ENCODE results near the gene TRIM17. TPM values are rescaled to one million over a fixed set of nuclear protein-coding genes. Genes with fewer than 3 reads are reported as not detected.

The TRIM17 gene
- total RNA-seq, 6 experiments from 2014 or later = 0.23 to 0.36 (median 0.30) TPM; not detected in 3

- no peak overlapping the region for H3K4me3 Mint-ChIP-seq
- no peak for TF ChIP-seq CTCF (IDR thresholded peaks at IDR 0.05)
- DNase-seq = no peak
- no peak overlapping the region for H3K27ac Mint-ChIP-seq
- H3K9me3 Mint-ChIP-seq = no peaks in the 10 kb centered on the region
- peaks cover 12% of the 10 kb centered on the region; the same call in 1 of the 2 replicates for H3K36me3 Mint-ChIP-seq (ENCODE audit: low read depth)
- H3K4me1 Mint-ChIP-seq (ENCODE audit: low read depth) = peaks cover 26% of the 10 kb centered on the region
- H3K27me3 Mint-ChIP-seq (ENCODE audit: insufficient read depth) = no peaks in the 10 kb centered on the region
Observed at GRCh38 chr1:228400692-228401454, 15.8 kb downstream of the TRIM17 start.

- TF ChIP-seq CTCF (IDR thresholded peaks at IDR 0.05) = no peak
- peaks cover 12% of the 10 kb centered on the region; the same call in 1 of the 2 replicates for H3K36me3 Mint-ChIP-seq (ENCODE audit: low read depth)
Observed at GRCh38 chr1:228400237-228400651, 16.4 kb downstream of the TRIM17 start.

GRCh38 chr1:228399531-228400236, 17.0 kb downstream of the TRIM17 start:
- DNase-seq = no peak

More at GRCh38 chr1:228400237-228400651, 16.4 kb downstream of the TRIM17 start:
- Mint-ChIP-seq H3K4me1 (ENCODE audit: low read depth) (peaks cover 24% of the 10 kb centered on the region), H3K9me3 (no peaks in the 10 kb centered on the region), H3K4me3 (no peak overlapping the region), H3K27me3 (ENCODE audit: insufficient read depth) (no peaks in the 10 kb centered on the region), H3K27ac (no peak overlapping the region)
- DNase-seq = no peak

GRCh38 chr1:228398741-228399461, 17.8 kb downstream of the TRIM17 start:
- no peak overlapping the region for H3K27ac Mint-ChIP-seq
- H3K4me3 Mint-ChIP-seq = no peak overlapping the region
- TF ChIP-seq CTCF (IDR thresholded peaks at IDR 0.05) = no peak
- H3K4me1 Mint-ChIP-seq (ENCODE audit: low read depth) = peaks cover 13% of the 10 kb centered on the region
- DNase-seq = no peak
- no peaks in the 10 kb centered on the region for H3K27me3 Mint-ChIP-seq (ENCODE audit: insufficient read depth)
- no peaks in the 10 kb centered on the region; the same call in 1 of the 2 replicates for H3K36me3 Mint-ChIP-seq (ENCODE audit: low read depth)
- H3K9me3 Mint-ChIP-seq = no peaks in the 10 kb centered on the region

More at GRCh38 chr1:228399531-228400236, 17.0 kb downstream of the TRIM17 start:
- H3K4me3 Mint-ChIP-seq = no peak overlapping the region
- no peak overlapping the region for H3K27ac Mint-ChIP-seq
- no peak for TF ChIP-seq CTCF (IDR thresholded peaks at IDR 0.05)
- no peaks in the 10 kb centered on the region for H3K27me3 Mint-ChIP-seq (ENCODE audit: insufficient read depth)
- peaks cover 7% of the 10 kb centered on the region; the same call in 1 of the 2 replicates for H3K36me3 Mint-ChIP-seq (ENCODE audit: low read depth)
- H3K9me3 Mint-ChIP-seq = no peaks in the 10 kb centered on the region
- H3K4me1 Mint-ChIP-seq (ENCODE audit: low read depth) = peaks cover 18% of the 10 kb centered on the region

- Mint-ChIP-seq H3K4me1 (ENCODE audit: low read depth) (peaks cover 13% of the 10 kb centered on the region), H3K27ac (no peak overlapping the region), H3K36me3 (ENCODE audit: low read depth) (no peaks in the 10 kb centered on the region; the same call in 1 of the 2 replicates), H3K9me3 (no peaks in the 10 kb centered on the region), H3K27me3 (ENCODE audit: insufficient read depth) (no peaks in the 10 kb centered on the region), H3K4me3 (no peak overlapping the region)
- no peak for TF ChIP-seq CTCF (IDR thresholded peaks at IDR 0.05)
- no peak for DNase-seq
Observed at GRCh38 chr1:228397966-228398365, 18.7 kb downstream of the TRIM17 start.

Data from HFFc6 (cell line).